HCT116 (cell line): Measurements from ENCODE around the gene TPO. TPM values are rescaled to one million over a fixed set of nuclear protein-coding genes. Genes with fewer than 3 reads are reported as not detected.

Experiments used
- ATAC-seq: fragments of 200-7000 bp; cut with Tn5 transposase; 2 replicates; pipeline ENCODE4 v1.9.1; 2020; ENCODE audit warnings: mild to moderate bottlenecking, moderate library complexity
- BruUV-seq: library from RNA; stranded (reverse); fragments of 400-500 nt; replicated peaks from 2 replicates; lab custom pipeline; 2021; lab: Mats Ljungman, UMichigan
- CTCF ChIA-PET: fragments of 300-600 bp; sonication (Branson Sonifier 250); formaldehyde crosslinking; loops from one replicate; lab custom pipeline; 2021; ENCODE audit warnings: antibody characterized with exemption; lab: Charles Lee
- POLR2A ChIA-PET: fragments of 300-600, 350-600 bp; sonication (Branson Sonifier 250); formaldehyde crosslinking; loops from one replicate; lab custom pipeline; 2021; ENCODE audit warnings: antibody characterized with exemption; lab: Charles Lee
- RAD21 ChIA-PET, 2 experiments: fragments of 300-600 bp; sonication (Branson Sonifier 250); formaldehyde crosslinking; loops; one replicate each; lab custom pipeline; 2023; ENCODE audit warnings: low total read pairs in 2 of 2; ENCODE audit not compliant: uncharacterized antibody in 2 of 2, unreplicated experiment in 2 of 2, low non-redundant PET in 1 of 2; lab: Charles Lee
- DNase-seq: peaks from one replicate; pipeline ENCODE4 v3.0.0-alpha.2; 2010; ENCODE audit warnings: low read depth, low spot score
- H2AFZ ChIP-seq: fragments of 200-600 bp; shearing (Covaris generic), sonication (generic); 2 replicates; pipeline ENCODE4 v1.6.1; 2017; ENCODE audit warnings: low read depth, mixed run types, mixed read lengths, antibody characterized with exemption, low read length; ENCODE audit not compliant: poor library complexity, severe bottlenecking
- H3K27ac ChIP-seq: 2 replicates; pipeline ENCODE4 v1.5.1; 2012; ENCODE audit warnings: low read depth, low read length
- H3K27me3 ChIP-seq: fragments of 200-600 bp; sonication (generic); 2 replicates; pipeline ENCODE4 v1.6.1; 2016; ENCODE audit warnings: mixed run types, low read length, mixed read lengths; ENCODE audit not compliant: insufficient read depth
- H3K36me3 ChIP-seq, 2 experiments: fragments of 200-500 bp in 1 of 2; fragments of 200-600 bp in 1 of 2; sonication (Bioruptor generic) in 1 of 2; sonication (generic) in 1 of 2; 2 replicates each; pipeline versions ENCODE4 v1.5.1 to v1.6.1; 2014 to 2016; ENCODE audit warnings: low read length in 2 of 2, inconsistent platforms in 1 of 2, mixed read lengths in 1 of 2, mixed run types in 1 of 2; ENCODE audit not compliant: insufficient read depth in 2 of 2, control insufficient read depth in 1 of 2
- H3K4me1 ChIP-seq, 2 experiments: fragments of 200-600 bp in 1 of 2; sonication (generic) in 1 of 2; 2 replicates each; pipeline versions ENCODE4 v1.5.1 to v1.6.1; 2012 to 2017; ENCODE audit warnings: low read length in 2 of 2, inconsistent platforms in 1 of 2, mild to moderate bottlenecking in 1 of 2, mixed read lengths in 1 of 2, mixed run types in 1 of 2, moderate library complexity in 1 of 2; ENCODE audit not compliant: insufficient read depth in 2 of 2, control insufficient read depth in 1 of 2
- H3K4me2 ChIP-seq: fragments of 200-600 bp; sonication (generic); 2 replicates; pipeline ENCODE4 v1.6.1; 2017; ENCODE audit warnings: mixed run types, low read length, mixed read lengths
- H3K4me3 ChIP-seq, 2 experiments: fragments of 200-600 bp in 1 of 2; sonication (generic) in 1 of 2; replicated peaks in 1 of 2; 2 replicates each; pipeline ENCODE4 v1.5.1; 2011 to 2016; ENCODE audit warnings: low read length in 2 of 2, control low read depth in 1 of 2, low read depth in 1 of 2, mild to moderate bottlenecking in 1 of 2, mixed read lengths in 1 of 2, mixed run types in 1 of 2
- H3K79me2 ChIP-seq: fragments of 200-600 bp; sonication (generic); 2 replicates; pipeline ENCODE4 v1.6.1; 2017; ENCODE audit warnings: mild to moderate bottlenecking, mixed run types, low read length, moderate library complexity, mixed read lengths; ENCODE audit not compliant: insufficient read depth
- H3K9ac ChIP-seq: fragments of 200-600 bp; sonication (generic); 2 replicates; pipeline ENCODE4 v1.6.1; 2016; ENCODE audit warnings: low read length, mixed read lengths
- H3K9me2 ChIP-seq: fragments of 200-600 bp; sonication (generic), shearing (Covaris generic); 2 replicates; pipeline ENCODE4 v1.6.1; 2017; ENCODE audit warnings: mixed run types, mild to moderate bottlenecking, moderate library complexity; ENCODE audit not compliant: insufficient read depth
- H3K9me3 ChIP-seq, 2 experiments: fragments of 200-500 bp in 1 of 2; fragments of 200-600 bp in 1 of 2; sonication (Bioruptor generic) in 1 of 2; sonication (generic) in 1 of 2; 2 replicates each; pipeline ENCODE4 v1.6.1; 2014 to 2017; ENCODE audit warnings: low read length in 2 of 2, mixed read lengths in 2 of 2, inconsistent platforms in 1 of 2, low read depth in 1 of 2, mild to moderate bottlenecking in 1 of 2, mixed run types in 1 of 2, moderate library complexity in 1 of 2; ENCODE audit not compliant: control insufficient read depth in 1 of 2, insufficient read depth in 1 of 2
- H4K20me1 ChIP-seq: fragments of 200-600 bp; sonication (generic), shearing (Covaris generic); 2 replicates; pipeline ENCODE4 v1.6.1; 2017; ENCODE audit warnings: mixed run types, mild to moderate bottlenecking, moderate library complexity; ENCODE audit not compliant: insufficient read depth
- CEBPB ChIP-seq: IDR thresholded peaks from 2 replicates; pipeline ENCODE4 v1.6.1; 2012; ENCODE audit warnings: low read depth
- EGR1 ChIP-seq: IDR thresholded peaks from 2 replicates; pipeline ENCODE4 v1.6.1; 2012; ENCODE audit warnings: low read depth
- ELF1 ChIP-seq: IDR thresholded peaks from 2 replicates; pipeline ENCODE4 v1.6.1; 2012; ENCODE audit warnings: low read depth, borderline replicate concordance
- EZH2 ChIP-seq: fragments of 200-600 bp; sonication (generic); IDR thresholded peaks from 2 replicates; pipeline ENCODE4 v1.6.1; 2017; ENCODE audit warnings: antibody characterized with exemption, mixed run types
- FOSL1 ChIP-seq: IDR thresholded peaks from 2 replicates; pipeline ENCODE4 v1.6.1; 2012; ENCODE audit warnings: low read depth
- JUND ChIP-seq: IDR thresholded peaks from 2 replicates; pipeline ENCODE4 v1.6.1; 2012
- POLR2A ChIP-seq: IDR thresholded peaks from 2 replicates; pipeline ENCODE4 v1.7.0; 2011; ENCODE audit warnings: borderline replicate concordance; ENCODE audit not compliant: insufficient read depth, insufficient read length; ENCODE audit errors: extremely low read depth
- POLR2AphosphoS5 ChIP-seq: IDR thresholded peaks from 2 replicates; pipeline ENCODE4 v1.6.1; 2011; ENCODE audit warnings: mild to moderate bottlenecking, low read depth, low read length, moderate library complexity
- RAD21 ChIP-seq: IDR thresholded peaks from 2 replicates; pipeline ENCODE4 v1.6.1; 2012; ENCODE audit warnings: low read depth, mild to moderate bottlenecking
- SIN3A ChIP-seq: IDR thresholded peaks from 2 replicates; pipeline ENCODE4 v1.6.1; 2012; ENCODE audit warnings: low read depth
- TCF7L2 ChIP-seq: IDR thresholded peaks from 2 replicates; pipeline ENCODE4 v1.7.0; 2011; ENCODE audit warnings: borderline replicate concordance, inconsistent platforms; ENCODE audit not compliant: insufficient read depth, insufficient read length; ENCODE audit errors: extremely low read depth
- YY1 ChIP-seq: IDR thresholded peaks from 2 replicates; pipeline ENCODE4 v1.6.1; 2011; ENCODE audit warnings: low read length, low read depth, moderate library complexity, mild to moderate bottlenecking; ENCODE audit not compliant: insufficient replicate concordance; ENCODE audit errors: extremely low read depth
- ZNF274 ChIP-seq: fragments of 200-500 bp; sonication (Bioruptor generic); IDR thresholded peaks from 2 replicates; pipeline ENCODE4 v1.6.1; 2014; ENCODE audit warnings: mild to moderate bottlenecking, low read depth, low read length, inconsistent platforms
- intact Hi-C: fragments of 100-400 bp; cut with micrococcal nuclease; formaldehyde crosslinking; loops from 2 replicates; pipeline ENCODE4 v1.10.0; 2022
- total RNA-seq: library from RNA; stranded (reverse); gene quantifications from one replicate; pipeline ENCODE4 v1.2.1, GENCODE V29; 2021; ENCODE audit not compliant: unreplicated experiment
- TF ChIP-seq, protein P1 (sequence below): IDR thresholded peaks from 2 replicates; pipeline ENCODE4 v1.6.1; 2011; ENCODE audit warnings: mild to moderate bottlenecking, low read length, moderate library complexity; ENCODE audit not compliant: insufficient replicate concordance; ENCODE audit errors: extremely low read depth
- TF ChIP-seq, protein P2 (sequence below): IDR thresholded peaks from 2 replicates; pipeline ENCODE4 v1.6.1; 2012
- TF ChIP-seq, protein P3 (sequence below): IDR thresholded peaks from 2 replicates; pipeline ENCODE4 v1.6.1; 2012
- TF ChIP-seq, protein P4 (sequence below), 3 experiments: fragments of 200-600 bp in 1 of 3; sonication (generic) in 1 of 3; IDR thresholded peaks in 2 of 3; conservative IDR thresholded peaks in 1 of 3; 2 replicates each; pipeline ENCODE4 v1.5.1; 2012 to 2017; ENCODE audit warnings: low read depth in 2 of 3, low read length in 2 of 3, antibody characterized with exemption in 1 of 3, borderline replicate concordance in 1 of 3, control low read depth in 1 of 3, mild to moderate bottlenecking in 1 of 3, mixed read lengths in 1 of 3, mixed run types in 1 of 3, moderate library complexity in 1 of 3; ENCODE audit not compliant: insufficient read depth in 1 of 3

TPO gene
- total RNA-seq, 1 experiment from 2014 or later: not detected

DNA sequence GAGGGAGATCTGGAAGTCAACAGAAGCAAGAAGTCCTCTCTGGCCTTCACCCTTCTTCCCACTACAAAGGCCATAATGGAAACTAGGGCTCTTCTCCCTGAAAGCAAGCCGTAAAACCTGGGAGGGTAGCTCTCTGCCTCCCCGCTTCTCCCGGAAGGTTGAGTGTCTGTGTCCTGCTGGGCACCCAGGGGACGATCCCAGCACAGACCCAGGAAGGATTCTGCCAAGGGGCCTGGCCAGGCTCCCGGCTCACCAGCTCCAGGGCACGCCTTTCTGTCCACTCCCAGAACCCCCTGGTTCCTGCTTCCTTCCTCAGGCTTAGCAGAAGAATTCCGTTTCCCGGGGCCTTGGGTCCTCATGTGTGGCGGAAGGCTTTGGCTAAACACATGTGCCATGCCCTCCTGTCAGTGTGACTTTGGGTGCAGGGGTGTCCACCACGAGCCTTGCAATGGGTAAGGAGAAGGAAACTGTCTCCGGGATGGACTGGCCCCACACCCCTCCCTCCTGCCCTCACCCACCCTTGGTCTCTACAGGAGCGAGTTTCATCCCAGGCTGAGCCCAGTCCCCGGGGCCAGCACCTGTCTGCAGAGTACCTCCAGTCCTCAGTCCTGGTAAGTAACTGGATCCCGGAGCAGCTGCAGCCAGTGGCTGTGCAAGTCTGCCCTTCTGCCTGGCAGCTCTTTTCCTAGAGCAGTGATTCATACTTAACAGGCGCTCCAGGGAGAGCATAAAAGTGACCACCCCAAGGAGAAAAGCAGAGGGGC is 135.8 kb downstream of the TPO start:
- ChIA-PET RAD21 (no interaction called here), POLR2A (no interaction called here), CTCF (no interaction called here)
- Histone ChIP-seq H3K27ac (no peak overlapping the region), H3K79me2 (no peaks in the 10 kb centered on the region), H2AFZ (no peak overlapping the region), H3K4me2 (no peak overlapping the region), H3K9me2 (no peaks in the 10 kb centered on the region), H3K4me1 (peaks cover 0 to 7% of the 10 kb centered on the region in 2 experiments; a peak in 2 of 4 replicates), H3K9ac (no peak overlapping the region), H3K36me3 (no peaks in the 10 kb centered on the region), H3K9me3 (no peaks in the 10 kb centered on the region), H3K4me3 (no peak overlapping the region), H4K20me1 (no peaks in the 10 kb centered on the region), H3K27me3 (no peaks in the 10 kb centered on the region)
- no peak for DNase-seq
- intact Hi-C loops: loop anchor here (5.0 kb wide), 1 partner anchor 407 kb away; no protein-coding TSS in a partner anchor
- TF ChIP-seq EZH2 (no peak), ELF1 (no peak), YY1 (no peak), RAD21 (no peak), ZNF274 (no peak), FOSL1 (no peak), TCF7L2 (no peak), CEBPB (no peak), JUND (no peak), EGR1 (no peak), SIN3A (no peak), POLR2AphosphoS5 (no peak), POLR2A (no peak)
- TF ChIP-seq, protein P1, sequence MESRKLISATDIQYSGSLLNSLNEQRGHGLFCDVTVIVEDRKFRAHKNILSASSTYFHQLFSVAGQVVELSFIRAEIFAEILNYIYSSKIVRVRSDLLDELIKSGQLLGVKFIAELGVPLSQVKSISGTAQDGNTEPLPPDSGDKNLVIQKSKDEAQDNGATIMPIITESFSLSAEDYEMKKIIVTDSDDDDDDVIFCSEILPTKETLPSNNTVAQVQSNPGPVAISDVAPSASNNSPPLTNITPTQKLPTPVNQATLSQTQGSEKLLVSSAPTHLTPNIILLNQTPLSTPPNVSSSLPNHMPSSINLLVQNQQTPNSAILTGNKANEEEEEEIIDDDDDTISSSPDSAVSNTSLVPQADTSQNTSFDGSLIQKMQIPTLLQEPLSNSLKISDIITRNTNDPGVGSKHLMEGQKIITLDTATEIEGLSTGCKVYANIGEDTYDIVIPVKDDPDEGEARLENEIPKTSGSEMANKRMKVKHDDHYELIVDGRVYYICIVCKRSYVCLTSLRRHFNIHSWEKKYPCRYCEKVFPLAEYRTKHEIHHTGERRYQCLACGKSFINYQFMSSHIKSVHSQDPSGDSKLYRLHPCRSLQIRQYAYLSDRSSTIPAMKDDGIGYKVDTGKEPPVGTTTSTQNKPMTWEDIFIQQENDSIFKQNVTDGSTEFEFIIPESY: no peak
- TF ChIP-seq, protein P2, sequence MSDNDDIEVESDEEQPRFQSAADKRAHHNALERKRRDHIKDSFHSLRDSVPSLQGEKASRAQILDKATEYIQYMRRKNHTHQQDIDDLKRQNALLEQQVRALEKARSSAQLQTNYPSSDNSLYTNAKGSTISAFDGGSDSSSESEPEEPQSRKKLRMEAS: no peak
- TF ChIP-seq, protein P3, sequence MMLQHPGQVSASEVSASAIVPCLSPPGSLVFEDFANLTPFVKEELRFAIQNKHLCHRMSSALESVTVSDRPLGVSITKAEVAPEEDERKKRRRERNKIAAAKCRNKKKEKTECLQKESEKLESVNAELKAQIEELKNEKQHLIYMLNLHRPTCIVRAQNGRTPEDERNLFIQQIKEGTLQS: no peak
- TF ChIP-seq, protein P4, sequence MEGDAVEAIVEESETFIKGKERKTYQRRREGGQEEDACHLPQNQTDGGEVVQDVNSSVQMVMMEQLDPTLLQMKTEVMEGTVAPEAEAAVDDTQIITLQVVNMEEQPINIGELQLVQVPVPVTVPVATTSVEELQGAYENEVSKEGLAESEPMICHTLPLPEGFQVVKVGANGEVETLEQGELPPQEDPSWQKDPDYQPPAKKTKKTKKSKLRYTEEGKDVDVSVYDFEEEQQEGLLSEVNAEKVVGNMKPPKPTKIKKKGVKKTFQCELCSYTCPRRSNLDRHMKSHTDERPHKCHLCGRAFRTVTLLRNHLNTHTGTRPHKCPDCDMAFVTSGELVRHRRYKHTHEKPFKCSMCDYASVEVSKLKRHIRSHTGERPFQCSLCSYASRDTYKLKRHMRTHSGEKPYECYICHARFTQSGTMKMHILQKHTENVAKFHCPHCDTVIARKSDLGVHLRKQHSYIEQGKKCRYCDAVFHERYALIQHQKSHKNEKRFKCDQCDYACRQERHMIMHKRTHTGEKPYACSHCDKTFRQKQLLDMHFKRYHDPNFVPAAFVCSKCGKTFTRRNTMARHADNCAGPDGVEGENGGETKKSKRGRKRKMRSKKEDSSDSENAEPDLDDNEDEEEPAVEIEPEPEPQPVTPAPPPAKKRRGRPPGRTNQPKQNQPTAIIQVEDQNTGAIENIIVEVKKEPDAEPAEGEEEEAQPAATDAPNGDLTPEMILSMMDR (IDR thresholded peaks at IDR 0.05 in 2 of 3, conservative IDR thresholded peaks at IDR 0.05 in 1 of 3; ENCODE audit: borderline replicate concordance in 1 of 3, insufficient read depth in 1 of 3, low read depth in 2 of 3, low read length in 2 of 3): no peak
- no TSS peak for BruUV-seq
- ATAC-seq: no peak
